C4-2B (cell line): ENCODE data around the gene MARF1.
"Not testable (repeated sequence)": the region's sequence is repeated elsewhere in the genome, so short reads cannot be mapped to it uniquely, and the experiment has no call there.

Source experiments
- H3K27ac ChIP-seq: fragments of 450-650 bp; 2 replicates; pipeline ENCODE4 v1.5.1; 2017
- CTCF ChIP-seq: fragments of 450-650 bp; conservative IDR thresholded peaks from 2 replicates; pipeline ENCODE4 v1.5.1; 2017; ENCODE audit warnings: mild to moderate bottlenecking
- ZFX ChIP-seq: fragments of 450-650 bp; IDR thresholded peaks from 2 replicates; pipeline ENCODE4 v1.6.1; 2017

Gene MARF1

GRCh38 chr16:15607700-15608396 lies 35.1 kb downstream of the MARF1 start:
- no peak overlapping the region for H3K27ac ChIP-seq
- TF ChIP-seq CTCF (no peak), ZFX (no peak)

GRCh38 chr16:15607221-15607699 lies 35.7 kb downstream of the MARF1 start:
- H3K27ac ChIP-seq: not testable (repeated sequence)

GRCh38 chr16:15606518-15607220 lies 36.3 kb downstream of the MARF1 start:
- TF ChIP-seq CTCF: no peak
- no peak for TF ChIP-seq ZFX
- H3K27ac ChIP-seq: no peak overlapping the region

- H3K27ac ChIP-seq: no peak overlapping the region
- no peak for TF ChIP-seq CTCF
These were observed 37.0 kb downstream of the MARF1 start for GRCh38 chr16:15605839-15606517.

- no peak for TF ChIP-seq CTCF
- H3K27ac ChIP-seq: no peak overlapping the region
These were observed 38.2 kb downstream of the MARF1 start for GRCh38 chr16:15604460-15605440.

- no peak for TF ChIP-seq ZFX
- no peak for TF ChIP-seq CTCF
- H3K27ac ChIP-seq: no peak overlapping the region
These were observed 40.5 kb downstream of the MARF1 start for GRCh38 chr16:15602285-15603044.
